Glutamatergic neuron (in vitro differentiated cells): ENCODE results near the gene ESRRA. TPM values are rescaled to one million over a fixed set of nuclear protein-coding genes. Genes with fewer than 3 reads are reported as not detected.

Experiments
- DNase-seq: peaks from one replicate; pipeline ENCODE4 v3.0.0; 2022
- H3K27ac Mint-ChIP-seq: one replicate; pipeline ENCODE4 v1.8.0; 2020; ENCODE audit warnings: mild to moderate bottlenecking, mixed read lengths, inconsistent platforms; ENCODE audit not compliant: unreplicated experiment
- H3K27me3 Mint-ChIP-seq: one replicate; pipeline ENCODE4 v1.8.0; 2020; ENCODE audit warnings: mild to moderate bottlenecking, moderate library complexity, mixed read lengths, inconsistent platforms; ENCODE audit not compliant: unreplicated experiment
- H3K36me3 Mint-ChIP-seq: one replicate; pipeline ENCODE4 v1.8.0; 2020; ENCODE audit warnings: mild to moderate bottlenecking, mixed read lengths, inconsistent platforms; ENCODE audit not compliant: unreplicated experiment
- H3K4me1 Mint-ChIP-seq: one replicate; pipeline ENCODE4 v1.8.0; 2020; ENCODE audit warnings: mild to moderate bottlenecking, low read depth, mixed read lengths, inconsistent platforms; ENCODE audit not compliant: unreplicated experiment
- H3K4me3 Mint-ChIP-seq: one replicate; pipeline ENCODE4 v1.8.0; 2020; ENCODE audit warnings: mild to moderate bottlenecking, mixed read lengths, inconsistent platforms; ENCODE audit not compliant: unreplicated experiment
- H3K9me3 Mint-ChIP-seq: one replicate; pipeline ENCODE4 v1.8.0; 2020; ENCODE audit warnings: mild to moderate bottlenecking, moderate library complexity, mixed read lengths, inconsistent platforms; ENCODE audit not compliant: unreplicated experiment
- total RNA-seq: library from RNA; stranded (reverse); fragmentation: NEBNext Ultra II Directional; extraction: Animal tissue kit (Norgen Biotek cat#: 25700); gene quantifications from one replicate; pipeline ENCODE4 v1.2.1, GENCODE V29; 2021; ENCODE audit not compliant: unreplicated experiment
- TF ChIP-seq, protein P1 (sequence below): fragments of 200-600 bp; sonication (generic); IDR thresholded peaks from one replicate; pipeline ENCODE4 v1.5.0; 2021; ENCODE audit not compliant: partially characterized antibody, unreplicated experiment

ESRRA gene
- total RNA-seq, 1 donor from 2014 or later, result 69.9 TPM

DNA sequence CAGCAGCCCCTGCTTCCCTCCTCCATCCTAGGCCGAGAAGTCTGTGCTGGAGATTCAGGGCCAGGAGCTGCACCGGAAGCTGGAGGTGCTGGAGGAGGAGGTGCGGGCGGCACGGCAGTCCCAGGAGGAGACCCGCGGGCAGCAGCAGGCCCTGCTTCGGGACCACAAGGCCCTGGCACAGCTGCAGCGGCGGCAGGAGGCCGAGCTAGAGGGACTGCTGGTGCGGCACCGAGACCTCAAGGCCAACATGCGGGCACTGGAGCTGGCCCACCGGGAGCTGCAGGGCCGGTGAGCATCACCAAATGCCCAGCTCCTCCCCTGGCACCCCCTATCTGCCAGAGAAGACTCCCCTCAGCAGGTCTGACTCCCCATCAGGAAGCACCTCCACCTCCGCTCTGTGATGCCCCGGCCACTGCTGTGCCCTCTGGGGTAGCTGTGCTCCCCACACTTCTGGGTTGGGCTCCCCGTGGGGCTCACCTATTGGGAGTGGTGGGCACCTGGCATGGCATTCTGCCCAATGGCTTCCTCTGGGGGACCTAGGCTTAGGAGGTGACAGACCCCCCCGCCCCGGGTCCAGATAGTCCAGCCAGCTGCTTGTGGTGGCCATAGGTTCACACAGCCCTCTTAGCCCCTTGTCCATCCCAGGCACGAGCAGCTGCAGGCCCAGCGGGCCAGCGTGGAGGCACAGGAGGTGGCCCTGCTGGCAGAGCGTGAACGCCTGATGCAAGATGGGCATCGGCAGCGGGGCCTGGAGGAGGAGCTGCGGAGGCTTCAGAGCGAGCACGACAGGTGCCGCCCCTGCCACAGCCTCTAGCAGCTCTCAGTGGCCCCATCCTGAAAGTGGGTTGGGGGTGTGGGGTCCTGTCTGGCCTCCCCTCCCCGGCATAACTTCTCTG is 47.0 kb downstream of the ESRRA start:
- Mint-ChIP-seq H3K9me3 (peaks cover 6% of the 10 kb centered on the region), H3K4me3 (no peak overlapping the region), H3K36me3 (no peaks in the 10 kb centered on the region), H3K4me1 (peaks cover 5% of the 10 kb centered on the region), H3K27me3 (peaks cover 7% of the 10 kb centered on the region), H3K27ac (no peak overlapping the region)
- TF ChIP-seq, protein P1, sequence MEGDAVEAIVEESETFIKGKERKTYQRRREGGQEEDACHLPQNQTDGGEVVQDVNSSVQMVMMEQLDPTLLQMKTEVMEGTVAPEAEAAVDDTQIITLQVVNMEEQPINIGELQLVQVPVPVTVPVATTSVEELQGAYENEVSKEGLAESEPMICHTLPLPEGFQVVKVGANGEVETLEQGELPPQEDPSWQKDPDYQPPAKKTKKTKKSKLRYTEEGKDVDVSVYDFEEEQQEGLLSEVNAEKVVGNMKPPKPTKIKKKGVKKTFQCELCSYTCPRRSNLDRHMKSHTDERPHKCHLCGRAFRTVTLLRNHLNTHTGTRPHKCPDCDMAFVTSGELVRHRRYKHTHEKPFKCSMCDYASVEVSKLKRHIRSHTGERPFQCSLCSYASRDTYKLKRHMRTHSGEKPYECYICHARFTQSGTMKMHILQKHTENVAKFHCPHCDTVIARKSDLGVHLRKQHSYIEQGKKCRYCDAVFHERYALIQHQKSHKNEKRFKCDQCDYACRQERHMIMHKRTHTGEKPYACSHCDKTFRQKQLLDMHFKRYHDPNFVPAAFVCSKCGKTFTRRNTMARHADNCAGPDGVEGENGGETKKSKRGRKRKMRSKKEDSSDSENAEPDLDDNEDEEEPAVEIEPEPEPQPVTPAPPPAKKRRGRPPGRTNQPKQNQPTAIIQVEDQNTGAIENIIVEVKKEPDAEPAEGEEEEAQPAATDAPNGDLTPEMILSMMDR, result no peak
- DNase-seq, result no peak

DNA sequence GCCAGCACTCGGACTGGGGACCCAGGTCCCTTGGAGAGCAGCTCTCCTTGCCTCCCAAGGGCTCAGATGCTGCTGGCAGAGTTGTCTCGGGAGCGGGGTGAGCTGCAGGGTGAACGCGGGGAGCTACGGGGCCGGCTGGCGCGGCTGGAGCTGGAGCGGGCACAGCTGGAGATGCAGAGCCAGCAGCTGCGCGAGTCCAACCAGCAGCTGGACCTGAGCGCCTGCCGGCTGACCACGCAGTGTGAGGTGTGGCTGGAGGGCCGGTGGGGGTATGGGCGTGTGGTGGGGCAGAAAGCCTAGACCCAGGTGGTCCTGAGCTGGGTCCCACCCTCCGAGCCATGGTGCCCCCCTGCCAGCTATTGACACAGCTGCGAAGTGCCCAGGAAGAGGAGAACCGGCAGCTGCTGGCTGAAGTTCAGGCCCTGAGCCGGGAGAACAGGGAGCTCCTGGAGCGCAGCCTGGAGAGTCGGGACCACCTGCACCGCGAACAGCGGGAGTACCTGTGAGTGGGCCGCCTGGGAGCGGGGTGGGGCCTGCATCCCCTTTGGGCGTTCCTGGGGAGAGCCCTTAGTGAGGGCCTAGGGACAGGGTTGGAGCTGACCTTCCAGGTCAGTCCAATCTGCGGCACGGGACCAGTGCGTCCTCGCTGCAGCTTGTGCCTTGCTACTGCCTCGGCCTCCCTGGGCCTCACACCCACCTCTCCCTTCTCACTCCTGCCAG is 47.8 kb downstream of the ESRRA start:
- no peak for DNase-seq
- Mint-ChIP-seq H3K27me3 (peaks cover 5% of the 10 kb centered on the region), H3K36me3 (no peaks in the 10 kb centered on the region), H3K4me1 (peaks cover 4% of the 10 kb centered on the region), H3K9me3 (peaks cover 6% of the 10 kb centered on the region), H3K4me3 (no peak overlapping the region), H3K27ac (no peak overlapping the region)
- TF ChIP-seq, protein P1, result no peak

DNA sequence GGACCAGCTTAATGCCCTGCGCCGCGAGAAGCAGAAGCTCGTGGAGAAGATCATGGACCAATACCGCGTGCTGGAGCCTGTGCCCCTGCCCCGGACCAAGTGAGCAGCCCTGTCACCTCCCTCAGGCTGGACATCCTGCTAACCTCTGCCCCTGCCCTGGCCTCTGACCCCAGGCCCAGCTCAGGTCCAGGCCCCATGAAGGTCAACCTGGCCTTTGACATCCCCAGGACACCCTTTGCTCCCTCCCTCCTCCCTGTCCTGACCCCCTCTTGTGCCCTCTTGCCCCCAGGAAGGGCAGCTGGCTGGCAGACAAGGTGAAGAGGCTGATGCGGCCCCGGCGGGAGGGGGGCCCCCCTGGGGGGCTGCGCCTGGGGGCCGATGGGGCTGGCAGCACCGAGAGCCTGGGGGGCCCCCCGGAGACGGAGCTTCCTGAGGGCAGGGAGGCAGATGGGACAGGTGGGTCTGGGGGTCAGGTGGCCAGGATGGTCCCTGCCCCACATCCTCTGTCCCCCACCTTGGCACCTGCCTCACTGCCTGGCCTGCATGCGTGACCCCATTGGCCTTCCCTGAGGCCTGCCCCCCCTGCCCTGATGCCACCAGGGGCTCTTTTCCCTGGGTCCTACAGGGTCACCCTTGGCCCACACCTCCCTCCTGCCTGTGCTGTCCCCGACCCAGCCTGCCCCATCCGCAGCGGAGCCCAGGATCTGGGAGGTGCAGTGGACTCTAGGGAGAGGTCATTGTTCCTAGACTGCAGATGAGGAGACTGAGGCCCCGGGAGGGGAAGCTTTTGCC is 48.6 kb downstream of the ESRRA start:
- Mint-ChIP-seq H3K9me3 (peaks cover 6% of the 10 kb centered on the region), H3K4me3 (no peak overlapping the region), H3K4me1 (peaks cover 4% of the 10 kb centered on the region), H3K27ac (no peak overlapping the region), H3K27me3 (peaks cover 5% of the 10 kb centered on the region), H3K36me3 (no peaks in the 10 kb centered on the region)
- DNase-seq, result no peak
- TF ChIP-seq, protein P1, result no peak

DNA sequence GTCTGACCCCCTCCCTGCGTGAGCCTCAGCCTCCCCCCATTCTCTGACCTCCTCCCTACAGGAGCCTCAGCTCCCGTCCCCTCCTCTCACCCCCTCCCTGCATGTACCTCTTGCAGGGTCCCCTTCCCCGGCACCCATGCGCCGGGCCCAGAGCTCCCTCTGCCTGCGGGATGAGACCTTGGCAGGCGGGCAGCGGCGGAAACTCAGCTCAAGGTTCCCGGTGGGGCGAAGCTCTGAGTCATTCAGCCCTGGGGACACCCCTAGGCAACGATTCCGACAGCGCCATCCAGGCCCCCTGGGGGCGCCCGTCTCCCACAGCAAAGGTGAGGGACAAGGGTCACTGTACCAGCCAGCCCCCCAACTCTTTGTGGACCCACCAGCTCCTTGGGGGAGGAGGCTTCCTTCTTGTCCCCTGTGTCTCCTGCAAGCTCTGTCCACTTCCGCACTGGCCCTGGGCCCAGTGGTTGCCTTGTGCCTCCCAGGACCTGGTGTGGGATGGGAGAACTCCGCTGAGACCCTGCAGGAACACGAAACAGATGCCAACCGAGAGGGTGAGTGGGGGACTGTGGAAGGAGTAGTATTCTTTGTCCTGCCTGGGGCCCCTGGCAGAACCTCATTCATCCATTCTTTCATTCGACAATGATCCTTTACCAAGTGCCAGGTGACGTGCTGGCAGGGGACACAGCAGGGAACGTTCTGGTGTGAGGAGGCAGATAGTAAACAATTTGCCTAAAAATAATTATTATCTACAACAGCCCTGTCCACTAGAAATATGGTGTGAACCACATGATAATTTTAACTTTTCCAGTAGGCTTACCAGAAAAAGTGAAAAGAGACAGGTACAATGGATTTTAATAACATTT is 50.0 kb downstream of the ESRRA start:
- Mint-ChIP-seq H3K4me3 (no peak overlapping the region), H3K36me3 (no peaks in the 10 kb centered on the region), H3K27ac (no peak overlapping the region), H3K9me3 (peaks cover 2% of the 10 kb centered on the region), H3K4me1 (peaks cover 6% of the 10 kb centered on the region), H3K27me3 (peaks cover 8% of the 10 kb centered on the region)
- DNase-seq, result peak; percentile 81
- TF ChIP-seq, protein P1, result peak; percentile 13
